Measurements from ENCODE around the gene LRRC37A3.
"Not testable (repeated sequence)": the region's sequence is repeated elsewhere in the genome, so short reads cannot be mapped to it uniquely, and the experiment has no call there.

The LRRC37A3 gene

DNA sequence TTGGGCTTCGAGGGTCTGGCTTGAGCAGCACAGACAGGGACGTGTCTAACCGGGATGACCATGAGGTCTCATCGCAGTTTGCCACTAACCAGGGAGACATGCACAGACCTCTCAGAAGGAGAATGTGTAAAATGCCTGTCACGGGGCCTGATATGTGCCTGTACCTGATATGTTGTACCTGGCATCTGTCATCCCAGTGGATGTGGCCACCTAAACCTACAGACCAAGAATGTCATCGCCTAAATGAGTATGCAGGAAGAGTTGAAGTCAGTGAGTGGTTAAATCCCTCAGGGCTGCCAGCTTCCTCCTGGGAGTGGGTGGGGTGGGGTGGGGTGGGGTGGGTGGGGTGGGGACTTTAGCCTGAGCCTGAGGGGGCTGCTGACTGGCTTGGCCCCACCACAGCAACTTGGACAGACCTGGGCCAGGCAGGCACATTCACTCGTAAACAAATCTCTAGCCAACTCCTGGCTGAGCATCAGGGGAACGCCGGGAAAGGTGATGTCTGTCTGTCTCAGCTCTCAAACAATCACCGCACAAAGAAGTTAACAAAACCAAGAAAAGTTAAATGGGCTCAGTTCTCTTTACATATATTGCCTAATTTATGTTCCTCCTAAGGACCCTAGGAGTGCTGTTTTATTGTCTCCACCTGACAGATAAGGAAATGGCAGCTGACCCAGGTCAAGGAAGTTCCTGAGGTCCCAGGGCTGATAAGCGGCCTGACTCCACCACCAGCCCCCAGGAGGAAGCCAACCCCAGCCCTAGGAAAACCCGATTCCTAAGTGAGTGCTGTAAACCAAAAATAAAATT is 89.3 kb downstream of the LRRC37A3 start:
- not testable (repeated sequence) for DNase-seq

DNA sequence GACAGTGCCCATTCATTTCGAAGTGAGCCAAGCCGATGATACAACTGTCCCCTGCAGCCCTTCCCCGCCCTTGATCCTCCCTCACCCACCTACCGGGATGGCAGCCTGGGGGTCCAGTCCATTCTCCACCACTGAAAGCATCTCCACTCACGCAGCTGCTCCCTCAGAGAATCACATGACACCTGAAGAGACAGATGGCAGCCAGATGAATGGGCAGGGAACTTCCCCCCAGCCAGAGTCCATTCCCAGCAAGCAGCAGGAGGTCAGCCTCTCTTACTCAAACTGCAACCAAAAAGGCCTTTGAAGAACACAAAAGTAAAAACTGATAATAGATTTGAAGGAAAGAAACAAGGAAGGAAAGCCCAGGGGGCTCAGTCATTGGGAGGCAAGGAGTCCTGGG is 90.2 kb downstream of the LRRC37A3 start:
- not testable (repeated sequence) for DNase-seq

DNA sequence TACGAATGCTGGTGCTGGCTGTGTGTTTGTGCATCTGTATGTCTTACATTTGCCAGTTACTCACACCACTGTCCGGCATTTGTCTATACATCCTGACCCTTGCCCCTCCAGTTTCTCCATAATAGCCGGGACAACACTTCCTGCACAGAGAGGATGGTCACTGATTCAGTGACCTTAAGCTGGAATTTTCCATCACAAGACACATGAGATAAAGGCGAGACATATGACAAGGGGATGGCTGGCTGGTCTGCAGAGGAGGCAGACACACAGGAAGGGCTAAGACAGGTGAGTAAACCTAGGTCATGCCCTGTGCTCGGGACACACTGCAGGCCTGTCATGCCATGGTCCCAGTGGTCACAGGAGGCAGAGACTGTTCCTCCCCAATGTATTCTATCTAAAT is 100.4 kb downstream of the LRRC37A3 start:
- DNase-seq, result not testable (repeated sequence)

DNA sequence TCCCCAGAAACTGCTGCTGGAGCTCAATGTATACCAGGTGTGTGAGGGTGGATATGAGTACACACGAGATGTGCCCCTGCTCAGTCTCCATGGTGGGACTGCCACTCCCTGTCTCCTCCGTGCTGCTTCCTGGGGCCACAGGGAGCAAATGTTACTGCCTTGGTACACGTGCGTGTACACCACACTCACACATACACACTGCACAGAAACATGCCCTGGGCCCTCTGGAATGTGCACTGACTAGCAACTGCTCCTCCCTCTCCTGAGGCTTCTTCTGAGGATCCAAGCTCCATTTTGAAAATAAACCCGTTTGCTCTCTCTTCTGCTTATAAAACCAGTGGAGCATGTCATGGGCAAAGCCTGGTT is 103.5 kb downstream of the LRRC37A3 start:
- DNase-seq, result not testable (repeated sequence)

DNA sequence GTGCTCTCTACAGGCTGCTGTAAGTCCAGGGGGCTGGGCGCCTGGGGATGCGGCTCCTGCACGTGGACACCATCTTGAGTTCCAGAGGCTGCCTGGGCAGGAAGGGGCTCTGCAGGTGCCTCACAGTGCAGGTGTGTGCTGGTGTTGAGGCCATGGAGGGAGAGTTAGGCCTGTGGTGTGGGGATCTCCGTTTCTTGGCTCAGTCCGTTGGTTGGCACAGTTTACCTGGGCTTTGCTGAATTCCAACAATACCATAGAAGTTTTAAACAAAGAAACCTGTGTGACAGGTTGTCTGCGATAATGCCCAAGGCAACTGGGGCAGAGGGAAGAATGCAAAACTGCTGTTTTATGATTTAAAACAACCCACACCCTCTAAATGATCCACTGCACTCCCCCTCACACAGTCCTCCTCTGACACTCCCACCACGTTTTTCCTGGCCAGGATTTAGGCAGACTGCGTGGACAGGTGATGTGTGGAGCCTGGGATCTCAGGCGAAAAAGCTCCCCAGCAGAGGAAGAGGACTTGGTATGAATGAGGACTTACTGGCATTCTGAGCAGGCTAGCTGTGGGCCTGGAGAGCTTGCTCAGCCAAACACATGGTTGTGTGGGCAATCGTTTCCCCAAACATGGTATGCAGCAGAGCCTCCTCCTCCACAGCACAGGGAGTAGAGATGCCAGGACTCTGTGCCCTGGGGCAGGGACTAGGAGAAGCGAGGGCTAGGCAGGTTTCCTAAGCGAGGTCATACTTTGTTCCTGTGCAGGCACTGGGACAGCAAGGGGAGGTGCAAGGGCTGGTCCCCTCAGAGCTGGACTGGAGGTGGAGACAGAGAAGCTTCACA is 104.1 kb downstream of the LRRC37A3 start:
- not testable (repeated sequence) for DNase-seq

DNA sequence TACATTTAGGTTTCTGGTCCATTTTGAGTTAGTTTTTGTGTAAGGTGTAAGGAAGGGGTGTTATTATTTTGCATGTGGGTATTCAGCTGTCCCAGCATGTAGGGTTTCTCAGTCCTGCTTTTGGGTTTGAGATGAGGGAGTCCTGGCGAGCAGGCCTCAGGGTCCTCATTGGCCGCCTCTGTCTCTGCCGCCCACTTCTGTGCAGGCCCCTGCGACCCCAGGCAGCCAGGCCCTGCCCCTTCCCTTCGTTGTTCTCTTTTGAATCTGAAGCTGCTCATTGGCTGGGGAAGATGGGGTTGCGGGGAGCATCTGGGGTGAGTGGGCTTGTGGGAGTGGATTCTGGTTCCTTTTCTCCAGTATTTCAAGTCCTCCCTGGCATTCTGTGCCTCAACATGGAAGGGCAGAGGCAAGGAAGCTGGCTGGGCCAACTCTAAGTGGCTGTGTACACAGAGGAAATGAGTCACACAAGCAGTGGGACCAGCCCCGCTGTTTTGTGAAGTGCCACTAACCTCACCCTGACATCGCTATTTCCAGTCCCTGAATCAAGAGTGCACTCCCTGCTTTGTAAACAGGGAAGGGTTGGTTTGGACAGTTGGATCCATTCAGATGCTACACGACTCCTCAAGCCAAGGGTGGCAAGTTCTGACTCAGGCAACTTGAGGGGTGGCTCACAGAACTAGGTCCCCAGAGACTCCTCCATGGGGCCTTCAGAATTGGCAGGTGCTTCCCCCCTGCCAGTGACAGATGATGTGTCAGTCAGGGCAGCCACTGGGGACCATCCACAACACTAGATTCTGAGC is 110.9 kb downstream of the LRRC37A3 start:
- DNase-seq, result peak in 1 of 4 experiments; percentile 19
